GM18526 (cell line): ENCODE results near the gene MID1.

ENCODE experiments used
- POLR2A ChIP-seq: IDR thresholded peaks from 3 replicates; pipeline ENCODE4 v1.6.1; 2011; ENCODE audit not compliant: insufficient read length; ENCODE audit errors: extremely low read depth

The MID1 gene

DNA sequence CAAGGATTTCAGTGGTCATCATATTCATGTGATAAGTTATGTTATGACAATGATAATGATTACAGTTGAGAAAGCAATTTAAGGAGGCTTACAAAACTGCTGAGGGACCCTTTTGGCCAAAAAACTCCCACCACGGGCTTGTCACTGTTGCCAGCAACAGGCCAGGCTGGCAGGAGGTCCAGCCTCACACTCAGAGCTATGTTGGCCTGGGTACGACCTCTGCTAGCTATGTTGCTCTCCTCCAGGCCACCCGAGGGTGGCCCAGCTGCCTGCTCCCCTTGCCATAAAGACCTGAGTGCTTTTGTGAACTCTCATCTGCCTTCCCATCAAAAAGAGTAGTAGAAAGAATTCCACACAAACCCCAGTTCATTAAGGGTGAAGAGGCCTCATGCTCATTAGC lies 52.0 kb downstream of the MID1 start:
- no peak for TF ChIP-seq POLR2A

DNA sequence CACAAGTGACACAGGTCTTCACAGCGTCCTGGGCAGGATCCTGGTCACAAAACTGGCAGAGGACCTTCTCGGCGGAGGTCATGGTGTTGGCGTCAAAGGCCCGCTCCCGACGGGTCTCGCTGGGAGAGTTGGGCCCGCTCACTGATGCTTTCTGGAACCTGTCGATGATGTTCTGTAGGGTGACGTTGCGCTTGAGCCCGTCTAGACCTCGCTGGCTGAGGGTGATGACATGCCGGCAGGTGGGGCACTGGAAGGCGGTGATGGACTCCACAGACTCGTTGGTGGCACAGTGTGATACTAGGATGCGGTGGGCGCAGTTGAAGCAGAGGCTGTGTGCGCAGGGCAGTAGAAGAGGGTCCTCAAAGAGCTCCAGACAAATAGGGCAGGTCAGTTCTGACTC lies 53.2 kb downstream of the MID1 start:
- TF ChIP-seq POLR2A: no peak

DNA sequence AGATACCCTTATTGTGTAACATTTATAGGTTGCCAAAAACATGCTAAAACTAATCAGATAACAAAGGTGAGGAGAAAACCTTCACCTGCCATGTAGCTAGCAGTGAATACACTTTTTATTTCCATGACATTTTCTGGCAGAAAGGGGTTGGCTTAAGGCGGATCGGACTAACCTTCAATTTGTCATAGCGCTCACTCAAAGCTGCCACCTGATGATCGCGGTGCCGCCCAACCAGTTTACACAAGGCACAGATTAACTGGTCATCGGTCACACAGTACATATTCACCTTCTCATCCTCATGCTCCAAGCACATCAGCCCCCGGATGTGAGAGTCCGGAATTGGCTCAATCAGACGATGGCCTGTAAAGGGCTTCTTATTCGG lies 53.7 kb downstream of the MID1 start:
- TF ChIP-seq POLR2A: no peak

DNA sequence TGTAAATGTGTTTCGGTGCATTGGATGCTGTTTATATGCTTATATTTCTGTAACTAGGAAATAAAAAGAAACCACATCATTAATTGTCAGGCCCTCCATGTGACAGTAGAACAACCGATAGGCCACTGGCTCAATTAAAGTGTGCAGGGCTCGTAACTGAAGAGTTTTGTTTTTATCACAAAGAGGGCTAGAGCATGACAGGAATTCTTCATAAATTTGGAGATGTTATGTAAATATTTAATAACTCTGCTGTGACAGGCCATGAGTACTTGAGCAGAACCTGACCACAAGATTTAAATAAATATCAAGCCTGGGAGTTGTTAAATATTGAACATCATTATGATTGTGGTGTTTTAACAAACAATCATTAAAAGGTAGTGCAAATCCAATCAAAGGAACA lies 55.9 kb downstream of the MID1 start:
- TF ChIP-seq POLR2A: no peak

DNA sequence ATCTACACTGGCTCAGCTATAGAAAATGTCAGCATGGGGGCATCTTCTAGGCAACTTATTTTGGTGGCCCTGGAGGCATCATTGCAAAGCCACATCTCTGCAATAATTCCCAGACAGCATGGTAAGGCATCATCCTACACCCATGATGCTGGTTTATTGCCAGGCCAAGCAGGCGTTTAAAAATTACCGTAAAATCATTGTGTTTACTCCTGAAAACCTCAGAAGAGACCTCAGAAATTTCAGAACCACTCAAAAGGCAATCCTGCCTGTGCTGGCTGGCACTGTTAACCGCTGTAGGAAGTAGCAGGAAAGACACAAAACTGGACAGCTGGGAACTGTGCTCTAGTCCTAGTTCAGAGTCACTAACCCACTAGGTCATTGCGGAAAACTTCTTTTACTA lies 63.2 kb downstream of the MID1 start:
- TF ChIP-seq POLR2A: no peak

DNA sequence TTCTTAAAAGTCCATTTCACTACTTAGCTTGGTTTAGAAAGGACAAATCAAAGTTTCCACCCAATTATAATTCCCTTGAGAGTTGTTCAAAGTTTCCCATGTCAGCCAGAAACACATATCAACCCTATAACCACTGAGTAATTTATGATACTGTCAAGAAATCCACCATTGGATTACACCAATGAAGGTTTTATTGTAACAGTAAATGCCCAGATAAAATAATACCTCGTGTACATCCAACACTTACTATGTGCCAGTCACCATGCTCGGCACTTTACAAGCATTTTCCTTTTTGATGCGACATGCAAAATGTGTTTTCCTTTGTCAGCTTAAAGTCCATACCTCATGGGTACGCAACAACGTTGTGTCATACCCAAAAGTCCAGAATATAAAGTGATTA lies 64.0 kb downstream of the MID1 start:
- TF ChIP-seq POLR2A: no peak

DNA sequence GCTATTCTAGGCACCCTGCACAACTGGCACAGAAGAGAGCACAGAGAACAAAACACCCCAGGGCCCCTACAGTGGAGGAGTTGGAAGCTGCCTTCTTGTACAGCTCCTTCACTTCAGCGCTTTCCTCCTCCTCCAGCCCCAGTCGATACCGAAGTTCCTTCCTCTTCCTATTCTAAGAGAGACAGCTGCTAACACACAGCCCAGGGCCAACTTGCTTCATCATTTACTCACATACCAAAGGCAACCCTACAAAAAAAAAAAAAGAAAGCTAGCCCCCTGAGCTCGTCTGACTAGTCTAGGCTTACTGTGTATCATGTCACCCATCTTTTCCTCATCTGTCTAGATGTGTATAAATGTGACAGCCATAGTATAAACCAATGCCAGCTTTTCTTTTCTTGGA lies 64.5 kb downstream of the MID1 start:
- TF ChIP-seq POLR2A: no peak

DNA sequence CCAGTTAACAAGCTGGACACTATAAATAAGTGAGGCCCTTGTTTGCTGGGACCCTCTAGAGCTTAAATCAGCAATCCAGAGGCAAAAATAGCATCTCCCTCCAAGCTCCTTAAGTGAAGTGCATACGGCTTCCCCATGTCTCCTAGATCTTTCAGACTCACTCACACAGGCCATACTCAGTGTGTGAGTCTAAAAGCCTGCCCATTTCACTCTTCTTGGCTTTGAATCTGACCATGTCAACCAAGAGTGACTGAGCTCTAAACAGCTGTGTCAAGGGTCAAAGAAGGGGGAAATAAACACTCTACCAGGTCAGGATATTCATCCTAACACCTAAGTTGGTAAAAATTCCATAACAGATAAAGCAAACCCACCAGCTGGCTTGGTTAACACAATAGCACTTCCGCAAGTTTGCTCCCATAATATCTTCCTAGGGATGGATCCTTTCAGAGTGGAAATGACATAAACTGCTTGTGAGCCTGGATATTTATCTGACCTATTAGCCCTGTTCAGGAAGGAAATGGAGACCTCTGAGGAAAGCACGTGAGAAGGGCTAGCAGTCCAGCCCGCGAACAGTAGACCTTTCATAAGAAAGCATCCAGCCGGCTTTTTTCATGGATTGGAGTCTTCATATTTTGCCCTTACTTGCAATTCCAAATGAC lies 65.6 kb downstream of the MID1 start:
- TF ChIP-seq POLR2A: no peak

DNA sequence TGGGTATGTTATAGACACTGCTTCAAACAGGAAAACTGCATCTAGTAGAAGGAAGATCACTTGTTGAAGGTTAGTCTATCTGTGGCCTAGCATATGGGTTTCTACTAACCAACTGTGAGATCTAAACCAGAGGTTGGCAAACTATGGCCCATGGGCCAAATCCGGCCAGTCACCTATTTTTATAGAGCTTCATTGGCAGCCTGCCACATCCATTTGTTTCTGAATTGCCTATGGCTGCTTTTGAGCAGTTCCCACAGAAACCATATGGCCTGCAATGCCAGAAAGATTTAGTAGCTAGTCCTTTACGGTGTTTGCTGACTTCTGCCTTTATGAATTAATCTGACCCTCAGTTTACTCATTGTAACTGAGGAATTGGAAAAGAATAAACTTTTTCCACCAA lies 71.1 kb downstream of the MID1 start:
- no peak for TF ChIP-seq POLR2A

DNA sequence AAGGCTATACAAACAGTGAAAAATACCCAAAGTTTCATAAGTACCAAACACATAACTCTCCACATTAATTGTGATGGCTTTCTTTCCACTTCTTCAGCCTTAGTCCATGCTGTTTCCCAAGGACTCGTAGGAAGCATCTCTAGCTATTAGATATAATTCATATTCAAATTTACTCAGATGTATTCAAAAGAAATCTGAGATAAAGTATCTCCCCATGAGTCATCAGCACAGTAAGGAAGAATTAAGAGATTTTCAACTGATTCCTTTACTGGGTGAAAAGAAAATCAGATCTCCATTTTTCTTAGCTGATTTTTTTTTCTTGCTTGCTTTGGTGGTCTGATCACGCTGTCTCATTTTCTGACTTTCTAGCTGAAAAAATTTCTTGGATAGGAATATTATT lies 71.7 kb downstream of the MID1 start:
- no peak for TF ChIP-seq POLR2A

DNA sequence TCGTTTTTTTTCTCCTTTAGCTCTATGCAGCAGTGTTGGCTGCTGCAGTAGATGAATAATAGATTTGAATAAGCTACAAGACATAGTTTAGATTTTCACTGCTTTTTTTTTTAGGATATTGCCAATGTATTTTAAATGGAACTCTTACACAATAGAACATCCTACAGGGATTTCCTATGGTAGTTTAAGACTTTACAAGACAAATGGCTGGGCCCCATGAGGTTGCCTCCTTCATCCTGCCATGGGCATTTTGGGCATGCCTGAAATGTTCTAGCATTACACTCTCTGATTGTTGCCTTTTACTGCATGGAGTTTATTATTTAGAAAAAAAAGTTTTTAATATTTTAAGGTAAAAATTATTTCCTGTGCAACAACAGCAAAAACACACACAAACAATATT lies 74.5 kb downstream of the MID1 start:
- TF ChIP-seq POLR2A: no peak

DNA sequence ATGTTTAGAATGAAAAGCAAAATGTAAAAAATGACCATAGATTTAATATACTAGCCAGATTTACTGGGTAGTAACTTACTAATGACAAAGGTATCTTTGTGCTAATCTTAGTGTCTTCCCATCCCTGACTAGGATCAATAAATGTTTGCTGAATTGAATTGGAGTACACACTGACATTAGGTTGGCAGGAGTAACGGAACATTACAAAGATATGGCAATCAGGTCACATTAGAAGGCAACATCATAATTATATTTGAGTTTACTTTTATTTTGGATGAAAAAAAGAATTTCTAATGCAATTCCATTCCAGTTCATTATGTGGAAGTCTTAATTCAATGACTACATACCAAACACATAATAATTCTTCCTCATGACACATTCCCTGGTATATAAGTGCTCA lies 77.8 kb downstream of the MID1 start:
- TF ChIP-seq POLR2A: no peak

DNA sequence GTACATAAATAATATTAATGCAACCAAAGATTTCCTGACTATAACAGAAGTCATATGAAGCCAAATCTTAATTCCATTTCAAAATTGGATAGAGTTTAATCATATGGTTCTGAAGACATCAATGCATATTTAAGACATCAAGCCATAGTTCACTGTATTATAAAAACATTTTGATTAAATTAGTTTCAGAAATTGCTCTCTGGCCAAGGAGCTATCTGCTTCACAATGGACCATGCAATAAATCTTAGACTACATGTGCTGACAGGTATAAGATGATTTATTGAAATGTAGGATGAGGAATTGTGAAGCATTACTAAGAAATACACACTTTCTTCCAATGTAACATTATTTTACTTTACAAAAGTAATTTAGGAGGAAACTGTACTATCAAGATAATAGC lies 81.6 kb downstream of the MID1 start:
- no peak for TF ChIP-seq POLR2A

DNA sequence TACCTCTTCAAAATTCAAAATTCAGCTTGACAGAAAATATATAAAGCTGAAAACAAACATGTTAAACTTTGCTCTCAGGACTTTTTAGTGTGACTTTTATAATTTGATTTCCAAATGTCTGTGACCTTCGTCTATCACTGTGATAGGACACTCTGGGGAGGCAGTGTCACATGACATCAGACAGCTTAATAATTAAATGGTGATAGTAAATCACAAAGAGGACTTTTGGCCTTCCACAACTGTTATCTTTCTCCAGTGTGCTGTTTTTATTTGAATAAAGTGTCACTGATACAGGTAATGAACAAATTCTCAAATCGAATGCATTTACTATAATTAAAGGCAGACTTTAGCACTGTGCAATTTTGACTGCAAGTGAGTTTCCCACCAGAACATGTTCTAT lies 83.1 kb downstream of the MID1 start:
- no peak for TF ChIP-seq POLR2A

DNA sequence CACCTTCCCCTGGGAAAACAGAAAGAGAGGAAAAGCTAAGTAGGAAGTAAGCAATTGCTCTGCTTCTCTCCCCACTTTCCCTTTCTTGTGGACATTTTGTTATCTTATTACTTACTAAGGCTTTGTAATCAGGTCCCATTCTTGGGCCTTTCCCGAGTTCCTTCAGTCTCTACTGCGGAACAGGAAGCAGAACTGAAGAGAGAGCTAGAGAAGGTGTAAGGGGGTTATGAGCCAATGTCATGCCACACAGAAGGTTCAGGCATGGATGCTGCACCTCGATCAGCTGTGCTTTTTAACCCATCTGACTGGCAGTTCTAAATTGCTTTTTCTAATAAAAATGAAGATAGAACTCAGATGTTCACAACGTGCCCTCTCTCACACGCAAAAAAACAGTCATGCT lies 83.6 kb downstream of the MID1 start:
- TF ChIP-seq POLR2A: no peak

DNA sequence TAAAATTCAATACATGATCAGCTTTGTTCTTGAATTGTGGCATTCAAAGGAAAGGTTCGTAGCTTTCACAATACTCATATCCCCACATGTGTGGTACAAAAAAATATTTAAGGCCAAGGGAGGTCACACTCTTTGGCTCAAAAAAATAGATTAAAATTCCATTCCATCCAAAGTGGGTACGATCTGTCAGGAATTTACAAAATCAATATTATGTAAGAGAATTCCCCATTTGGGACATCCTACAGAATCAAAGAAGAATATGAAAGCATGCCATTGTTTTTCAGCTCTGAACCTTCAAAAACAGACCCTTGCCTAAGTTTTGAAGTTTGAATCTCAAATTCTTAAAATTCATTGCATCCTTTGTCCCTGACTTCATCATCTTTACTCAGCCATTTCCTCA lies 85.8 kb downstream of the MID1 start:
- TF ChIP-seq POLR2A: no peak

DNA sequence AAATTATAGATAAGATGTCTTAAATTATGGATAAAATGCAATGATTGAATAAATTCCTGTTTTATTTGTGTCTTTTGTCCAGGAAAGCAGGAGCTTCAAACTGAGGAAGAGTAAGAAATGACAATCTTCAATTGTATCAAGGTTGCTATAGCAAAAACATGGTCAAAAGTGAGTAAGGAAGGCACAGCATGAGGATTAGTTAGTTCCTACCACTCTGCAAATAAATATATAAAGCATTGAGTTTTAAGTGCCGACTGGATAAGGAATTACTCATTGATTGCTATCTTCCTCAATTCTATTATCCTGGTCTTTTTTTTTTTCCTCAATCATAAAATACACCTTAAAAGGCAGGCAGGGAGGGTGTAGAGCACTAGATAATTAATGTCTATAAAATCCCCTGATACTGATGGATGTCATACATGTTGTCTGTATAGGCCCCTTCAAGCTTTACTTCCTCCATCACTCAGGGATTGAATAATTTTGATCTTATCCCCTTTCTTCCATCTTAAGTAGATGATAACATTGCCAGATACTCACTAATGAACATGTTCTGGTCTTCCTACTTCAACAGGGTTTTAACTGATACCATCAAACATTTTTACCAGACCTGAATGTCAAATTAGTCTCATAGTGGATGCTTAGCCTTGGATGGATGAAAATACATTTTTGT lies 86.6 kb downstream of the MID1 start:
- no peak for TF ChIP-seq POLR2A
